CD4-positive, alpha-beta T cell treated with Interleukin-15 for 4 hours (primary cell): ENCODE measurements around the gene PTPA.
A peak's percentile ranks its signal among the peaks of the same experiment; 100 is the strongest.
"Not testable (repeated sequence)": the region's sequence is repeated elsewhere in the genome, so short reads cannot be mapped to it uniquely, and the experiment has no call there.

Experiments
- DNase-seq: peaks from one replicate; pipeline ENCODE4 v3.0.0-alpha.2; 2020; ENCODE audit warnings: low spot score

The PTPA gene

DNA sequence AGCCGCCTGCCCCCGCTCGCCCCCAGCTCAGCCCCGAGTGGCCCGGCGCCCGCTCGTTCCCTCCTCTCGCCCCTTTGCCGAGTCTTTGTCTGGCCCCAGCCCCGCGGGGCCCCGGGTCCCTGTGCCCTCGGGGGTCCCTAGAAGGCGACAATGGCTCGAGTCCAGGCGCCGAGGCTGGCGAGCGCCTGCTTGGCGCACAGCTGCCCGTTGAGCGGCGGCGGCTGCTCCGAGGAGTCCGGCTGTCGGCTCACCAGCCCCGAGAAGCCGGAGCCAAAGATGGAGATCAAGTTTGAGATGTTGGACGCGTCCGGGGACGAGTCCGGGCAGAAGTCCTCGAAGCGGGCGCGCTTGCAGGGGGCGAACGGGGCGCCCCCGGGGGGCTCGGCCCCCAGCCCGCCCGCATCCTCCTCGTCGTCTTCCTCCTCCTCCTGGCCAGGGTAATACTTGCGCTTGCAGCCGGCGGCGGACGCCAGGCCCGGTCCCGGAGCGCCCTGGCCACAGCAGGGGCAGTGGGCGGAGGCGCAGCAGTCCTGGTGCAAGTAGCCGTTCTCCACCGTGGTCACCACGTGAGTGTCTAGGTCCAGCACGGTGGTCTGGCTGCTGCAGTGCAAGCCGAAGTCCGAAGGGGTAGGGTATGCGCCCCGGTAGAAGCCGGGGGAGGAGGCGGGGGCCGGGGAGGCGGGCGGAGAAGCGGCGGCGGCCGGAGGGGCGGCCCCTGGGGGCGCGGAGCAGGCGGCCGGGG is 65.7 kb downstream of the PTPA start:
- no peak for DNase-seq

DNA sequence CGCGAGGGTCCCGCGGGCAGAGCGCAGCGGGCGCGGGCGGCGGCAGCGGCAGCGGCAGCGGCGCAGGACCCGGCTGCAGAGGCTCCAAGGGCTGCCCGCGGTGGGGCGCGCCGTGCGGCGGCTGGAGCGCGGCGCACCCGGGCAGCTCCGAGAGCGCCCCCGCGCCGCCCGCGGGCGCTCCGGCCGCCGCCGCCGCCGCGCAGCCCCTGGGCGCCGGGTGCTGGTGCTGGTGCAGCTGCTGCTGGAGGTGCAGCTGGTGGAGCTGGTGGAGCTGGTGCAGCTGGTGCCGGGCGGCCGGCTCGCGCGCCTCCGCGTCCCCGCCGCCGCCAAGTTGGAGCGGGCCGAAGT is 66.2 kb downstream of the PTPA start:
- DNase-seq = peak; percentile 30

DNA sequence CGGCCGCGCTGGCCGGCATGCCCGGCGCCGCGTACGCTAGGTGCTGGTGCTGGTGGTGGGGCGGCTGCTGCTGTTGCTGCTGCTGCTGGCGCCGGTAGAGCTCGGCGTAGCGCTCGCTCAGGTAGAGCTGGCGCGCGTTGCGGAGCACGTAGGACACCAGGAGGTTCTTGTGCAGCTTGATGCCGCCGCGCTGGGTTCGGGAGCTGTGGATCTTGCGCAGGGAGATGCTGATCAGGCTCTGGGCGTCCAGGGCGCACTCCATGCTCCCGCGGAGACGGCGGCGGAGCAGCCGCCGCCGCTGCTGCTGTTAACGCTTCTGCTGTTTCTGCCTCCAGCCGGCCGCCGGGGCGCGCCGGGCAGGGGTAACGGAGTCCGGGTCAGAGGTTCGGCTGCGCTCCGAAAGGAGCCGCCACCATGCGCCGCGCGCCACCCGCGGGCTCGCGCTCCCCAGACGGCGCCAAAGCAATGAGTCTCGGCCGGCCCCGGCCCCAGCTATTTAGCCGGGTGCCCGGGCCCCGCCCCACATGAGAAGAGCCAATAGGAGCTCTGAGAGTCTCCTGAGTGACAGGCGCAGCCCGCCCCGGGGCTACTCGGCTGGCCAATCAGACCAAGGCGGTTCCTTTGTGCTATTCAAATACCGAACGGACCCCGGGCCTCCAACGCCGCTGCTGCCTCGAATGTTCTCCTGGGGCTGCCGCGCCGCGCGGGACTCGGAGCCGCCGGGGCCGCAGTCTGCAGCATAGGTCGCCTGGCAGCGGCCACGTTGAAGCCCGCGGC is 66.8 kb downstream of the PTPA start, which contains the start of gene IER5L:
Gene IER5L, minus strand, starts transcription at position 471 of the 777 bp plus-strand sequence. Its CDS starts 209 bp downstream, at position 262.
- DNase-seq = peak; percentile 95

DNA sequence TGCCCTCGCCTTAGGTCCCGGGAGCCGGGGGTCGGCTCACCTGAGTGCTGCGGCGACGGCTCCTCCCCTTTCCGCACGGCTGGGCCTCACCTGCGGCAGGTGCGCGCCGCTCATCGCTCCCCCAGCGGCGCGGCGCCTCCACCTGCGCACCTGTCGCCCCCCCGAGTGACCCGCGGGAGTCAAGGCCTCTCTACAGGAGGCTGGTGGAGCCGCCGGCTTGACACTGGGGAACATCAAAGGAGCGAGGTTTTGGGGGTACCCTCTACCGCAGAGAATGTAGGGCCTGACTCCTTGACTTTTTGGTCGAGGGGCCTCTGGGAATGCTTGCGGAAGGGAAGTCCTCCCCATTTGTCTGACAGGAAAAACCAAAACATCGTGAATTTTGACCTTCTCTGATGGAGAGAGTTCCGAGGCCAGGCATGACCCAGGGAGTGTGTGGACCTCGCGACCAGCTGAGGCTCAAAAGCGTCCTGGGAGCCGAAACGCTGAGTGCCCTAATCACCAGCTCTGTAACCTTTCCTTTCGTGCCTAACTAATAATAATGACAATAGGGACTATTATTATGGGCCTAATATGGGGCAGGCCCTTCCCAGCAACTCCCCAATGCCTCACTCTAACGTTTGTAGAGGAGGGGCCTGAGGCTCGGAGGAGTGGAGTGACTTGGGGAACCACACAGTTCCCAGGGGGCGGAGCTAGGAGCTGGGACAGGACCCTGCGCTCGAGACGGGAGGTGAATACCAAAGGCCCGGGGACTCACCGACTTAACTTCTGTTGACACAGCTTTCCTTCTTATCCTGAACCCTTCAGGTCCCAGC is 67.6 kb downstream of the PTPA start:
- no peak for DNase-seq

DNA sequence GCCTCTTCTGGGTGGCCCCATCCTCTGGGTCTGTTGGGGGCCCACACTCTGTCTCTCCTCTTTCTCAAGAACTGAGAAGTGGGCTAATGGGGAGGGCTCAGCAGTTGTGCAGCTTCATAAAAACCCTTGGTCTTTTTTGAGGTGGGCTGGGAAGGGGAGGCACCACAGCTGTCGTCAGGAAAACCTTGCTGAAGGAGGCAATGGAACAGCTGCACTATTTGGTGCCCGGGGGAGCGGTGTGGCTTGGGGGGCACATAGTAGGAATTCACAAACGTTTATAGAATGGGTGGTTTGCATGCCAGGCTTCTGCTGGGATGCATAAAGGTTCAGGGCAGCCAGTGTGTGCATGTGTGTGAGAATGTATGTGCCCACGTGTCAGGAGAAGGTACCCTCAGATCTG is 70.0 kb downstream of the PTPA start:
- DNase-seq = no peak

DNA sequence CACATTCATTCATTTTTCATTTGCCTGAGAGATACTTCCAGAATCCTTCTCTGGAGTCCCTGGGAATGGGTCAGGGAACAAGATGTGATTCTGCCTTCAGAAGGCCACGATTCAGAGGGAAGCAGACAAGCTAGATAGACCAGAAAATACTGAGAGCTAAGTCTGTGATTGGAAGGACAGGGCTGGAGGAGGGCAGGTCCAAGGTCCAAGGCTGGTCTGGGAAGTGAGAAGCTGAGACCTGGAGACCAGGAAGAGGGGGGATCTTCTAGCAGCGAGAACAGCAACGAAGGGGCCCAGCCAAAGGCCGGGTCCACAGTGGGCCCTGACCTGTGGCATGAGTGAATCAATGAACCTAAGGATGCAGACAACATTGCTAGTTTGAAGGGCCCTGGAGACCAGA is 70.9 kb downstream of the PTPA start:
- no peak for DNase-seq

DNA sequence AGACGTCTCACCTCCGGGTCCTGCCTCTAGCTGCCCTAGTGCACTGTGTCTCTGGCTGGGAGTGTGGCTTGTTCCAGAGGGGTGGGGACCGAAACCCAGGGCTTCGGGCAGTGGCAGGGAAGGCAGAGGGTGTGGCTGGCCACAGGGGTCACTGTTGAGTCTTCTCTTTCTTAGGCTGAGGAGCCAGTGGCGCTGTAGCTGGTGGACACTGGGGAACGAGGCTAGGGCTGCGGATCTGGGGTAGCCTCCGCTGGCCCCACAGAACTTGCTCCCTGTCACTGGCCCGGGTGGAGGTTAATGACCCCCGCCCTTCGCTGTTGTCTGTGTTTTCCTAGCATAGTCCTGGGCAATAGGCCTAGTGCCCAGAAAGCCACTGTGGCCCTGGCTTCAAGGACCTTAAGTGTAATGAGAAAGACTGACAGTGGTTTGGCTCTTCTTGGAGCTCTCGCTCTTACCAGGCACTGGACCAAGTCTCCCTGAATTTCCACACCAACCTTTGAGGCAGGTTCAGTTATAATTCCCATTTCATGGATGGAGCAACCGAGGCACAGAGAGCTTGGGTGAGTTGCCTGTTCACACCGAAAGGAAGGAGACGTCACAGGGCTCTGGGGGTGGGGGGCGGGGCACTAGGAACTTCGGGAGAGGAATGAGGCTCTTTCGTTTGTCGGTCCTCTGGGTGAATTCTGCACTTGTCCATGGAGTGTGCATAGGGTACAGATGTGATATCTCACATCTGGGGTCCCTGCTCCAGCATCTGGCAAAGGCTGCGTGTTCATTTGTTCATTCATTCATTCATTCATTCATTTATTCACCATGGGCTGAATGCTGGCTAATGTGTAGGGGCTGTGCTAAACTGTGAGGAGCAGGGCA is 71.6 kb downstream of the PTPA start:
- DNase-seq = no peak

DNA sequence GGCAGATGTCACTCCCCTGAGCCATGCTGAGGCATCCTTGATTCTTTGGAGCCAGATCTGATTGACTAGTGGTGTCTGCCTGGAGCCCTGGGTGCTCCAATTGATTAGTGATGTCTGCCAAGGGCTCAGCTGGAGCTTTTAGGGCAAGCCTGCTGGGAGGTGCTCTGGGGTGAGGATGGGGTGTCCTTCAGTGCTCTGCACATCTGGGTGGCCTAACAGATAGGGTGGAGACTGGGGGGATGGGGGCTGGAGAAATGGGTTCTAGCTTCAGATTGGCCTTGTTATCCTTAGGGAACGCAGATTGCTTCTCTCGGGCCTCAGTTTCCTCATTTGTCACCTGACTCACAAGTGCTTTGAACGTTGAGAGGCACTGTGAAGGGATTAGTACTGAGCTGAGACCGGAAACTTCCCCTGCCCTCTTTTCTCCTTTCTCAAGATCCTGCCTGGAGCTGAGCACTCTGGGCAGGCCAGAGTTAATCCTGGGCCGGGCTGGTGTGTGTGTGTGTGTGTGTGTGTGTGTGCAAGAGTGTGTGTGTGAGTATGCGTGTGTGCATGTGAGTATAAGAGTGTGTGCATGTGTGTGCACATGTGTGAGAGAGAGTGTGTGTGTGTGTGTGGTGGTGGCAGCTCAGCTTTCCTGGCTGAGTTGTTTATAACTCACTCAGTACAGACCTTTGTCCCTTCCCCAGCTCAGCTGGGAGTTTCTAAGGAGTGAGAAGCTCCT is 72.4 kb downstream of the PTPA start:
- no peak for DNase-seq

DNA sequence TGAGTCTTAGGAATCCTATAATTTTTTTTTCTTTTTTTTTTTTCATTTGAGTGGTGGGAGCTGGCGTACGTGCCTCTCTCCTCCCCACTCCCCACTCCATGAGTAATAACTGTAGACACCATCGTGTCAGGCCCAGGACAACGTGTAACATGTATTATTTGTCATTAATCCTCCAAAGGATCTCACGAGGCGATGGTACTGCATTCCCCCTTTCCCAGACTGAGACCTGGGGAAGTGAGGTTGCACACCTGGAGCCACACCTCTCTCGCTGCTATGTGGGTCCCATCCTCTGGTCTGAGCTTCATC is 73.0 kb downstream of the PTPA start:
- no peak for DNase-seq

DNA sequence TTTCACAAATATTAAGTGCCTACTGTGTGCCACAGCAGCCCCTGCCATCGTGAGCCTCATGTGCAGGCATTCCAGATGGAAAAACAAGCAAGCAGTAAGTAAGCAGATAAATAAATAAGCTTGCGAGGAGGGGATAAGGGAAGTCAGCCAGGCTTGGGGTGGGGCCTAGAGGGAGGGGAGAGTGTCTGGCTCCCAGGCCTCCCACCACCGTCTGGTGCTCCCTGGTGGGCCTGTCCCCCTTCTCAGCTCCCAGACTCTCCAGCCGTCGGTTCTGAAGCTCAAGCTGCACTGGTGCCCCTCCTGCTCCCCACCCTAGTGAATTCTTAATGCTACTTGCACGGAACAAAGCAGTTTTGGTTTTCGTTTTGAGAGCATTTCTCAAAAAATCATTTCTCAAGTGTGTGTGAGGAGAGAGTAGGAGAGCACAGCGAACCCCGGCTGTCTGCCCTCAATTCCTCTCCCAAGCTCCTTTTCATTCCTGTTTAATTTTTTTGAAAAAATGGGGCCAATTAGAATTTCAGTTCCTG is 73.4 kb downstream of the PTPA start:
- DNase-seq = no peak

DNA sequence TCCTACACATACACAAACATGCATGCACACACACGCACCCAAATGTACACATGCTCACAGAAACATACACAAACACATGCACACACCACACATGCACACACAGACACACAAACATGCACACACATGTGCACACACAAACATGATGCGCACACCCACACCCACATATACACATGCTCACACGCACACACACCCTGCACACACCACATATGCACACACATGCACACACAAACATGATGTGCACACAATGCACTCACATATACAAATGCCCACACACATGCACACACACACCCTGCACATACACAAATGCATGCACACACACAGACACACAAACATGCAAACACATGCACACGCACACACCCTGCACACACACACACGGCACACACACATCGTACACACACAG is 74.2 kb downstream of the PTPA start:
- DNase-seq = no peak

DNA sequence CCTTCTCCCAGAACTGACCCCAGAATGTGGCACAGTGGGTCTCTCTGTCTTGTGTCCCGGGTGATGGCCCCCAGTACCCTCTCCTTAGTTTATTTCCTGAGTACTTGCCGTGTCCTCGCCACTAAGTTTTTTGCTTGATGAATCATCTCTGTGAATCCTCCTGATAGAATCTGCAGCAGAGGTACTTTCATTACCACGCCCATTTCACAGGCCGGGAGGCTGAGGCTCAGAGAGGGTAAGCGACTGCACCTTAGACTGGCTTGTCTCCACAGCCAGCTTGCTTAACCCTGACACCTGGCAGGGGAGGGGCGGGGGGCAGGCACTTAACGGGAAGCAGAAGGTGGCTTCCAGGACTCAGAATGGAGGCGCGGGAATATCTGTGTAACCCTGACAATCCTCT is 74.8 kb downstream of the PTPA start:
- no peak for DNase-seq

DNA sequence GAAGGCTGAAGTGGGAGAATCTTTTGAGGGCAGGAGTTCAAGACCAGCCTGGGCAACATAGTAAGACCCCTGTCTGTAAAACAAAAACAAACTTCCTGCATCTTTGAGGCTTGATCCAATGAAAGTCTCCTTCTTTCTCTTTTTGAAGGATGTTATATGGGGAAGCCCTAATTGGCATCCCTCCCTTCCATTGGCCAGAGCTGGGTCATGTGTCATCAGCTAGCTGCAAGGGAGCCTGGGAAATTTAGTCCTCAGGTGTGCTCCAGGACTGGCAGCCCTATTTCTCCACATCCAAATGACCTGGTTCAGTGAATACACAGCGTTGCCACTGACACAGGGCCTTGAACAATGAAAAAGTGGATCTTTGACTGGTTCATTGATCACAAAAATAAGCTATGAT is 75.8 kb downstream of the PTPA start:
- DNase-seq = no peak

DNA sequence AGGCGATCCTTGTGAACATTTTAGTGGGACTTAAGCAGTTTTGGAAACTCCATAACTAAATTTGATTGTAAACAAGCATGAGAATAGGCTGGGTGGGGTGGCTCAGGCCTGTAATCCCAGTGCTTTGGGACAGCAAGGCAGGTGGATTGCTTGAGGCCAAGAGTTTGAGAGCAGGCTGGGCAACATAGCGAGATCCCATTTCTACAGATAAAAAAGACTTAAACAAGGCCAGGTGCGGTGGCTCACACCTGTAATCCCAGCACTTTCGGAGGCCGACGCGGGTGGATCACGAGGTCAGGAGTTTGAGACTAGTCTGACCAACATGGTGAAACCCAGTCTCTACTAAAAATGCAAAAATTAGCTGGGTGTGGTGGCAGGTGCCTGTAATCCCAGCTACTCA is 78.8 kb downstream of the PTPA start:
- not testable (repeated sequence) for DNase-seq

DNA sequence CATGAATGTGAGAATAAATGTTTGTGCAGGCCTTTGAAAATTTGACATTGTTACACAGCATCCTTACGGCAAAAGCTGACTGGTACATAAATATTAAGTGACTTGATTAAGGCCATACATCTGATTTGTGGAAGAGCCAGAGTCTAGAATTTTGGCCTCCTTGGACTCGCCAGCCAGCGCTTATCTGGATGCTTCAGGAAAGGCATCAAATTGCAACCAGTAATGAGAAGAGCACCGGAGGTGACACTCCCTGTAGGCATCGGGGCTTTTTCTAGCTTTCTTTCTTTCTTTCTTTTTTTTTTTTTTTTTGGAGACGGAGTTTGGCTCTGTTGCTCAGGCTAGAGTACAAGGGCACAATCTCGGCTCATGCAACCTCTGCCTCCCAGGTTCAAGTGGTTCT is 80.0 kb downstream of the PTPA start:
- no peak for DNase-seq

DNA sequence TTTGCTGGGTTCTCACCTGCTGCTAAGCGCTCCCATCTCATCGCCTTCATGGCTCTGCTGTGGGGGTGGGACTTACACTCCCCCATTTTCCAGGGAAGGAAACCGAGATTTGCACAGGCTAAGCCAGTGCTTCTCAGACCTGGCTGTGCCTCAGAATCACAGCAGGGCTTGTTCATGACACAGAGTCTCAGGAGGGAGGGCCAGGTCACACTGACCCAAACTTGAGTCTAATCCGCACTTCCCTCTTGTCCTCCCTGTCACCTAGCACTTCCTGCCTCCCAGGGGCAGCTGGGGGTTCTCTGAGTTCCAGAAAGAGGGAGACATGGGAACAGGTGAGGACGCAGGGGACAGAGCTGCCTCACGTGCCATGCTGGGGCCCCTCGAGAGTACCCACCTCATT is 82.4 kb downstream of the PTPA start:
- no peak for DNase-seq

DNA sequence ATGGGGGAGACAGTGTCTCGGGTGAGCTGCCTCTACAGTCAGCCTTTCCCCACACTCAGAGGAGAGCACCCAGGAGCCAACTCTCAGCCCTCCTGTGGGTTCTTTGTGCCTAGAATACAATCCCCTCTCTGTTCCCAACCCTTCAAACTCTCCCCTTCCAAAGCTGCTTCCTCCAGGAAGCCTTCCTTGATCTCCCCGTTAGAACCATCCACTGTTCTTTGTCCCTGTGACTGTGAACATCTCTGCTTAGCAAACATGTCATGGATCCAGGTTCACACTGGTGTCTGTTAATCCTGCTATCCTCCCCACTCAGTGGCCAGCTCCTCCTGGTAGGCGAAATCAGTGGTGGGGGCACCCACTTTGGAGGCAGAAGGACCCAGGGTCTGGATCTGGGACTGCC is 83.0 kb downstream of the PTPA start:
- DNase-seq = no peak

DNA sequence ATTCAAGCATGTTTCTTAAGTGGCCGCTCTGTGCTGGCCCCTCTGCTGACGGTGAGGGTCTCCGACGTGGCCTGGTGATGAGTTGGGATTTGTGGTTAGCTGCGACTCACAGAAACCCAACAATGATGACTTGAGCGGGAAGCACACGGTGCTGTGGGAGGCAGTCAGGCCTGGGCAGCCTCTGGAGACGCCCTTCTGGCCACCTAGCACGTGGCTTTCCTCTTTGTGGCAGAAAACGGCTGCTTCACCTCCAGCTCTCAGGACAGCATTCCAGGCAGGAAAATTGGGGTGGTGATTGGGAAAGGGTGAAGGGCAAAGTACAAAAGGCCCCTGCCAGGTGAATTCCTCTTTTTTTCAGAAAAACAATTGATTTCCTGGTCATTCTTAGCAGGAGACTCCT is 84.4 kb downstream of the PTPA start:
- no peak for DNase-seq

DNA sequence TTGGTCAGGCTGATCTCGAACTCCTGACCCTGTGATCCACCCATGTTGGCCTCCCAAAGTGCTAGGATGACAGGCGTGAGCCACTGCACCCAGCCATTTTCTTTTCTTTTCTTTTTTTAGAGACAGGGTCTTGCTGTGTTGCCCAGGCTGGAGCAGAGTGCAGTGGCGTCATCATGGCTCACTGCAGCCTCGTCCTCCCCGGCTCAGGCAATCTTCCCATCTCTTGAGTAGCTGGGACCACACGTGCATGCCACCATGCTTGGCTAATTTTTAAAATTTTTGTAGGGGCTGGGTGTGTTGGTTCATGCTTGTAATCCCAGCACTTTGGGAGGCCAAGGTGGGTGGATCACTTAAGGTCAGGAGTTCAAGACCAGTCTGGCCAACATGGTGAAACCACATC is 85.8 kb downstream of the PTPA start:
- DNase-seq = not testable (repeated sequence)

DNA sequence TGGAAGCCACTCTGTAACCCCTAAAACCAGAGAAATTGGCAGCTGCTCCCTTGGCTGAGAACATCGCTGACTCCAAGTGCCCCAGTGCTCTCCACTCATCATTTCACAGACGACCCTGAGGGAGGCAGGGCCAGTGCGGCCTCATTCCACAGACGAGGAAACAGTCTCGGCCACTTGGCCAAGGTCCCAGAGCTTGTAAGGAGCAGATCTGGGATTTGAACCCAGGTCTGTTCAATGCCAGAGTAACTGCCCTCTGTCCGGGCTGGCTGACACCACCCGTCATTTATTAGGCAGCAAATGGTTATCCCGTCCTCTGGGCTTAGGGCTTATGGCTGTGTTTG is 86.7 kb downstream of the PTPA start:
- no peak for DNase-seq
